NCI-H82 treated with DMSO at 0.1 percent for 48 hours (cell line): ENCODE data around the gene DDI2.
"Not testable (repeated sequence)": the region's sequence is repeated elsewhere in the genome, so short reads cannot be mapped to it uniquely, and the experiment has no call there.

Experiments used
- DNase-seq: peaks from one replicate; lab custom pipeline; 2025; ENCODE audit not compliant: unreplicated experiment; lab: John Stamatoyannopoulos, UW

The DDI2 gene

GRCh38 chr1:15676688-15677661, 59.7 kb downstream of the DDI2 start:
- DNase-seq: no peak

GRCh38 chr1:15678578-15678977, 61.3 kb downstream of the DDI2 start:
- DNase-seq: no peak

GRCh38 chr1:15680131-15680530, 62.9 kb downstream of the DDI2 start:
- no peak for DNase-seq

GRCh38 chr1:15680561-15681348, 63.5 kb downstream of the DDI2 start:
- DNase-seq: no peak

- no peak for DNase-seq
These were observed 64.4 kb downstream of the DDI2 start for GRCh38 chr1:15681349-15682292.

GRCh38 chr1:15682936-15683341, 65.7 kb downstream of the DDI2 start:
- DNase-seq: no peak

- no peak for DNase-seq
These were observed 66.2 kb downstream of the DDI2 start for GRCh38 chr1:15683345-15684039.

GRCh38 chr1:15684042-15684461, 66.8 kb downstream of the DDI2 start, which contains the start of gene PLEKHM2:
Gene PLEKHM2 (plus strand): TSS chr1:15684320. CDS start chr1:15684559, 239 bp downstream.
- DNase-seq: no peak

- DNase-seq: no peak
These were observed 67.4 kb downstream of the DDI2 start for GRCh38 chr1:15684468-15685291.

- DNase-seq: no peak
These were observed 68.6 kb downstream of the DDI2 start for GRCh38 chr1:15685820-15686219.

- no peak for DNase-seq
These were observed 70.2 kb downstream of the DDI2 start for GRCh38 chr1:15687446-15687845.

- no peak for DNase-seq
These were observed 73.1 kb downstream of the DDI2 start for GRCh38 chr1:15690317-15690716.

- DNase-seq: no peak
These were observed 74.3 kb downstream of the DDI2 start for GRCh38 chr1:15691434-15692032.

GRCh38 chr1:15692121-15692682, 74.9 kb downstream of the DDI2 start:
- no peak for DNase-seq

GRCh38 chr1:15693371-15693770, 76.1 kb downstream of the DDI2 start:
- DNase-seq: no peak

- no peak for DNase-seq
These were observed 79.8 kb downstream of the DDI2 start for GRCh38 chr1:15696956-15697521.

GRCh38 chr1:15698201-15698600, 80.9 kb downstream of the DDI2 start:
- no peak for DNase-seq

GRCh38 chr1:15699321-15699720, 82.1 kb downstream of the DDI2 start:
- not testable (repeated sequence) for DNase-seq
